Right lobe of liver (tissue), 4 donors: Measurements from ENCODE around the gene COX4I1.

Experiments
- POLR2A ChIP-seq: fragments of 450-650 bp; IDR thresholded peaks from one replicate; pipeline ENCODE4 v1.6.1; 2017; ENCODE audit warnings: antibody characterized with exemption, mild to moderate bottlenecking
- TF ChIP-seq, protein P1 (sequence below), 4 donors: fragments of 200-600 bp in 3 of 4; fragments of 450-650 bp in 1 of 4; IDR thresholded peaks; one replicate each; pipeline versions ENCODE4 v1.5.1 to v1.8.0; 2016 to 2022; ENCODE audit warnings: antibody characterized with exemption in 4 of 4, mild to moderate bottlenecking in 2 of 4
- donor health status: DM: no; HTN: no; CAD: no.
- donor health status: DM: no; HTN: no; CAD: no.
- donor health status: DM: no; HTN: yes; CAD: no.

GRCh38 chr16:85854935-85855334 is 55.4 kb downstream of the COX4I1 start:
- TF ChIP-seq, protein P1, sequence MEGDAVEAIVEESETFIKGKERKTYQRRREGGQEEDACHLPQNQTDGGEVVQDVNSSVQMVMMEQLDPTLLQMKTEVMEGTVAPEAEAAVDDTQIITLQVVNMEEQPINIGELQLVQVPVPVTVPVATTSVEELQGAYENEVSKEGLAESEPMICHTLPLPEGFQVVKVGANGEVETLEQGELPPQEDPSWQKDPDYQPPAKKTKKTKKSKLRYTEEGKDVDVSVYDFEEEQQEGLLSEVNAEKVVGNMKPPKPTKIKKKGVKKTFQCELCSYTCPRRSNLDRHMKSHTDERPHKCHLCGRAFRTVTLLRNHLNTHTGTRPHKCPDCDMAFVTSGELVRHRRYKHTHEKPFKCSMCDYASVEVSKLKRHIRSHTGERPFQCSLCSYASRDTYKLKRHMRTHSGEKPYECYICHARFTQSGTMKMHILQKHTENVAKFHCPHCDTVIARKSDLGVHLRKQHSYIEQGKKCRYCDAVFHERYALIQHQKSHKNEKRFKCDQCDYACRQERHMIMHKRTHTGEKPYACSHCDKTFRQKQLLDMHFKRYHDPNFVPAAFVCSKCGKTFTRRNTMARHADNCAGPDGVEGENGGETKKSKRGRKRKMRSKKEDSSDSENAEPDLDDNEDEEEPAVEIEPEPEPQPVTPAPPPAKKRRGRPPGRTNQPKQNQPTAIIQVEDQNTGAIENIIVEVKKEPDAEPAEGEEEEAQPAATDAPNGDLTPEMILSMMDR (IDR thresholded peaks at IDR 0.05): no peak
- no peak for TF ChIP-seq POLR2A
